NB4 (cell line): ENCODE results near the gene CCDC14.

Source experiments
- CTCF ChIP-seq: IDR thresholded peaks from one replicate; pipeline ENCODE4 v1.5.1; 2012; ENCODE audit warnings: low read depth, low read length
- MAX ChIP-seq: IDR thresholded peaks from 2 replicates; pipeline ENCODE4 v1.6.1; 2011; ENCODE audit warnings: low read depth, low read length
- POLR2A ChIP-seq: IDR thresholded peaks from 2 replicates; pipeline ENCODE4 v1.6.1; 2011; ENCODE audit warnings: mild to moderate bottlenecking; ENCODE audit not compliant: insufficient read length; ENCODE audit errors: extremely low read depth

- TF ChIP-seq POLR2A = no peak
- no peak for TF ChIP-seq CTCF
- TF ChIP-seq MAX = no peak
Observed at GRCh38 chr3:123935830-123936229, 25.2 kb downstream of the CCDC14 start.
